Activated CD8-positive, alpha-beta memory T cell treated with anti-CD3 and anti-CD28 coated beads for 36 hours (primary cell): ENCODE results near the gene BCL2L13. TPM values are rescaled to one million over a fixed set of nuclear protein-coding genes. Genes with fewer than 3 reads are reported as not detected.
"Not testable (repeated sequence)": the region's sequence is repeated elsewhere in the genome, so short reads cannot be mapped to it uniquely, and the experiment has no call there.

Experiments used
- CTCF ChIA-PET: fragments of 350-600 bp; sonication (Branson Sonifier 250); formaldehyde crosslinking; loops from one replicate; lab custom pipeline; 2021; ENCODE audit warnings: antibody characterized with exemption; lab: Charles Lee
- POLR2A ChIA-PET: fragments of 350-600 bp; sonication (Branson Sonifier 250); formaldehyde crosslinking; loops from one replicate; lab custom pipeline; 2021; ENCODE audit warnings: antibody characterized with exemption; lab: Charles Lee
- total RNA-seq, 2 experiments: library from RNA; stranded (reverse); gene quantifications; one replicate each; pipeline ENCODE4 v1.2.3, GENCODE V29; 2021

The BCL2L13 gene
- total RNA-seq, 2 experiments from 2014 or later: 37.9 to 38.7 TPM

GRCh38 chr22:17741866-17742526 is 103.4 kb downstream of the BCL2L13 start:
- ChIA-PET CTCF (interaction anchor here (0.9 to 4.9 kb wide), 17 partner anchors 9 to 668 kb away, joined by 3 to 53 read pairs (median 4); no protein-coding TSS in a partner anchor), POLR2A (no interaction called here)

GRCh38 chr22:17742527-17742902 is 104.0 kb downstream of the BCL2L13 start:
- ChIA-PET CTCF (interaction anchor here (0.7 to 4.9 kb wide), 23 partner anchors 9 to 668 kb away, joined by 3 to 53 read pairs (median 3); no protein-coding TSS in a partner anchor), POLR2A (interaction anchor here (0.6 kb wide), 1 partner anchor 216 kb away, joined by 8 read pairs; no protein-coding TSS in a partner anchor)

DNA sequence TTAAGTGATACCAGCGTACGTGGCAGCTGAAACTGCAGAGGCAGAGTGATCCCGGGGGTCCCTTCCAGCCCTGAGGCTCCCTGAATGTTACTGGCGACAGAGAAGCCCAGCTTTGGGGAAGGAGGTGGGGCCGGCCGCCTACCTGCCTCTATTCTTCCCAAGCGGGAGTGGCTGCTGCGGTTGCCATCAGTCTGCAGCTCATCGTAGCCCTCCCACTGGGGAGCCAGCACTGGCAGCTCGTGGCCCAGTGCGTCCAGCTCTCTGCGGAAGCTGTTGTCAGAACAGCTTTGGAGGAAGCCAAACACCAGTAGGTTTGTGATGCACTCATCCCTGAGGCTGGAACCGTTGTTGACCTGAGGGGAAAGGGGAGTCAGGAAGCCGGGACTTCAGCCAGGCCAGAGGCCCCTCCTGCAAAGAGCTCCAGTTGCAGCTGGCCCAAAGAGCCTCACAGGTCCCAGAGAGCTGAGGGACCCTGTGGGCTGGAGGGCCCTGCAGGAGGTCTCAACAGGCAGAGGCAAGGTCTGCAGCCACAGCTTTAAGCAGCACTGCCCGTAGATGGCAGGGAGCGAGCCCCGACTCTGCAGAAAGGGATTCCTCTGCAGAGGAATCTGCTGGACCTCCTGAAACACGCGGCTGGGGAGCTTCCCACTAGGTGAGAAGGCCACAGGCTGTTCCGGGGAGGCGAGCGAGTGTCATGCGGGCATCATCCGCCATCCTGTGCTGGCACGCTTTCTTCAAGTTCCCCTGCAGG is 105.3 kb downstream of the BCL2L13 start:
- CTCF ChIA-PET: interaction anchor here (1.0 to 4.9 kb wide), 9 partner anchors 21 to 312 kb away, joined by 3 to 53 read pairs (median 4); no protein-coding TSS in a partner anchor
- POLR2A ChIA-PET: interaction anchor here (0.6 kb wide), 1 partner anchor 35 kb away, joined by 3 read pairs; no protein-coding TSS in a partner anchor

GRCh38 chr22:17744430-17744829 is 105.9 kb downstream of the BCL2L13 start:
- ChIA-PET CTCF (interaction anchor here (1.0 to 4.9 kb wide), 5 partner anchors 21 to 86 kb away, joined by 3 to 53 read pairs (median 9); no protein-coding TSS in a partner anchor), POLR2A (interaction anchor here (0.6 kb wide), 1 partner anchor 35 kb away, joined by 3 read pairs; no protein-coding TSS in a partner anchor)

DNA sequence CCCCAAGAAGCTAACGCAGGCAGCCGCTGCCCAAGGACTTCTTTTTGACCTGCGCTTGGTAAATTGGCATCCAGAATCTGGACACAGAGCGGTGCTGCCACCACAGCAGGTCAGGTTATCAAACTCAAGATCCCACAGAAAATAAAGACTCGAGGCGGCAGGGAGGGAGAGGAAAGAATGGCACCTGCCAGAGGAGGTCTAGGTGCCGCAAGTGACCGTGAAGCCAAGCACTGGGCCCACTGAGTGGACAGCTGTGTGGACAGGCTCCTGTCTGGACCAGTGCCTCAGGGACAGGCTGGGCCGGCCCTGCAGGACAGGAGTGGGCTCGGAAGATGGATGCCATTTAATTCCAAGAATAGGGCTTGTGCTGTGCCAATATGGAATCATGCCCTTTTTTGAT is 108.4 kb downstream of the BCL2L13 start:
- POLR2A ChIA-PET: no interaction called here

GRCh38 chr22:17748555-17749353 is 110.2 kb downstream of the BCL2L13 start:
- CTCF ChIA-PET: no interaction called here
- POLR2A ChIA-PET: interaction anchor here (0.6 kb wide), 1 partner anchor 146 kb away, joined by 11 read pairs; no protein-coding TSS in a partner anchor

More for the DNA sequence above, 108.4 kb downstream of the BCL2L13 start:
- CTCF ChIA-PET: no interaction called here

GRCh38 chr22:17749605-17750395 is 111.2 kb downstream of the BCL2L13 start:
- POLR2A ChIA-PET: no interaction called here
- CTCF ChIA-PET: interaction anchor here (0.9 kb wide), 1 partner anchor 326 kb away, joined by 3 read pairs; no protein-coding TSS in a partner anchor

- ChIA-PET CTCF (interaction anchor here (0.9 to 1.6 kb wide), 2 partner anchors 9 to 34 kb away, joined by 3 to 4 read pairs; no protein-coding TSS in a partner anchor), POLR2A (no interaction called here)
These were observed 113.0 kb downstream of the BCL2L13 start for GRCh38 chr22:17751596-17751995.

DNA sequence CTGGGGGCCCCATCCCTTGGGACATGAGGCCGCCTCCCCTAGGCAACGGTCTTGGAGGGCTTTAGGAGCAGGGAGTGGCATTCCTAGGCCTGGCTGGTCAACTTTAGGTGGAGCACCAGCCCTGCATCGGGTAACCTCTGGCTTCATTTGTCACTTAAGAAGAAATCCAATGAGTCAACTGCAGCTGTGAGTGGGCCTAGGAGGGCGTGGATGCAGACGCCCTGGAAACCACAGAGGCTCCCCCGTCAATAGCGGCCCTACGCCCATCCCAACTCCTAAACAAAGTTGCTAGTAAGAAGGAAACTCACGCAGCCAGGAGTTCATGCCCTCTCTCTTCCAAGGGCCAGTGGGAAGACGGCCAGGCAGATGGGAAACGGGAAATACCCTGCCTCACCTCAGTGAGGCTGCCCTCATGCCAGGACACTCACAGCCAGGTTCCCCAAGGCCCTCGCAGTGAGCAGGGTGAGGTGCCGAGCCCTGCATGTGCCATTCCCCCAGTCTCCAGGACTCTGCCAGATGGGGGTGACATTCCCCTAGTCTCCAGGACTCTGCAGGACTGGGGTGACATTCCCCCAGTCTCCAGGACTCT is 114.9 kb downstream of the BCL2L13 start:
- ChIA-PET CTCF (interaction anchor here (0.5 to 1.5 kb wide), 4 partner anchors 12 to 372 kb away, joined by 4 to 6 read pairs (median 4); no protein-coding TSS in a partner anchor), POLR2A (no interaction called here)

DNA sequence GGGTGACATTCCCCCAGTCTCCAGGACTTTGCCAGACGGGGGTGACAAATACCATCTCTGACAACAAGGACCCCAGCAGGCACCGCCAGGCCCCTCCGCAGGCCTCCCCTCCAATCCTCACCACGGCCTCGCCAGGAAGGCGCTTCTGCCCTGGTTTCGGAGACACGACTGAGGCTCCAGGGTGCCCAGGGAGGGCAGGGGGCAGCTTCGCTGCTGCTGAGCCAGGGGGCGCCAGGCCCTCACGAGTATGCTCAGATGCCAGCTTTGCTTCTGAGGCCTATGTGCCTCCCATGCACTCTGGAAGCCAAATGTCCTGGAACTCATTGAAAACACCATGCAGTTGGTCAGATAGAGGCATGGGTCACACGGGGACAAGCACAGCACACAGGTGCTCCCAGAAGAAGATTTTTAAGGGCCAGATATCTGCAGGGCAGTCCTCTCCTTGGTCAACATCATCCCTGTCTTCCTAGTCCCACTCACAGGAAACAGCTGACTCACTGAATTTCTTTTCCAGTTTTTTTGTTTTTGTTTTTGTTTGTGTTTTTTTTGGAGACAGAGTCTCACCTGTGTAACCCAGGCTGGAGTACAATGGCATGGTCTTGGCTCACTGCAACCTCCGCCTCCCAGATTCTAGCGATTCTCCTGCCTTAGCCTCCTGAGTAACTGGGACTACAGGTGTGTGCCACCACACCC is 115.8 kb downstream of the BCL2L13 start:
- ChIA-PET POLR2A (no interaction called here), CTCF (interaction anchor here (0.5 to 1.5 kb wide), 4 partner anchors 11 to 371 kb away, joined by 3 to 6 read pairs (median 4); no protein-coding TSS in a partner anchor)

- CTCF ChIA-PET: interaction anchor here (0.5 to 1.5 kb wide), 2 partner anchors 18 to 661 kb away, joined by 3 read pairs; no protein-coding TSS in a partner anchor
- POLR2A ChIA-PET: no interaction called here
These were observed 122.6 kb downstream of the BCL2L13 start for GRCh38 chr22:17761138-17761488.

GRCh38 chr22:17763442-17763841 is 124.9 kb downstream of the BCL2L13 start:
- POLR2A ChIA-PET, CTCF ChIA-PET: not testable (repeated sequence)

GRCh38 chr22:17764036-17764435 is 125.5 kb downstream of the BCL2L13 start:
- POLR2A ChIA-PET: no interaction called here
- CTCF ChIA-PET: no interaction called here

GRCh38 chr22:17764852-17765251 is 126.3 kb downstream of the BCL2L13 start:
- POLR2A ChIA-PET: not testable (repeated sequence)
- CTCF ChIA-PET: interaction anchor here (2.2 kb wide), 1 partner anchor 22 kb away, joined by 9 read pairs; no protein-coding TSS in a partner anchor

- ChIA-PET CTCF (interaction anchor here (1.0 to 1.8 kb wide), 3 partner anchors 12 to 27 kb away, joined by 3 to 7 read pairs (median 4); no protein-coding TSS in a partner anchor), POLR2A (interaction anchor here (0.6 to 1.0 kb wide), 2 partner anchors 10 to 607 kb away, joined by 3 to 4 read pairs; no protein-coding TSS in a partner anchor)
These were observed 128.9 kb downstream of the BCL2L13 start for GRCh38 chr22:17767233-17768065.
